COLO668 (cell line): ENCODE data around the gene ZNF695.

Experiments
- DNase-seq: peaks from one replicate; lab custom pipeline; 2025; ENCODE audit not compliant: unreplicated experiment; lab: John Stamatoyannopoulos, UW

The ZNF695 gene

DNA sequence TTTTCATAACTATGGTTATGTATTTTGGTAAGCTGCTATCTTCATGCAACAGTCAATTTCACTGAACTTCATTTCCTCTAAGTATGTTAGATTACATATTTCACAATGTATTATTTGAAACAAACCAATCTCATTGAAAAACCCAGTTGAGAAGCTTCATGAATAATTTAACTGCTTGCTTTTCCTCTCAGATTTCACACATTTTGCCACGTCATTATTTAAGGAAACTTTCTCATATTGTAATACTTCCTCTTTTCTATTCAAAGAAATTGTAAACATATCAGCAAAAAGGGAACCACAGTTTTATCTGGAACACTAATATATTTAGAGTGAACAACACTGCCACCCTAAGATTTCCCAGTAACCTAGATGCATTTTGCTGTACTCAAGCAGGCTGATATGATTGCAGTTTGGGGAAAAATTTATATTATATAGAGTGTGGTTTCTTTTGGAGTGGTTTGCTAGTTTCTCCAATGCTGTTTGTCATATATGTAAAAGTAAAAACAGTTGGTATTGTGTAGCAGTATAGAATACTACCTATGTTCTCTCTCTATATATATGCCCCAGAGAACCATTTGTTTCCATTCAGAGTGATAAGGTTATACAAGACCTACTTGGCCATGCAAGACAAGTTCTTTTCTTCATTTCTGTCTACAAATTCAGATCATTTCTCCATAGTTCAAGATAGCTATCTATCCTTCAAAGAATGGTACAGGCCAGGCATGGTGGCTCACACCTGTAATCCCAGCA lies 47.7 kb downstream of the ZNF695 start:
- DNase-seq, result no peak

DNA sequence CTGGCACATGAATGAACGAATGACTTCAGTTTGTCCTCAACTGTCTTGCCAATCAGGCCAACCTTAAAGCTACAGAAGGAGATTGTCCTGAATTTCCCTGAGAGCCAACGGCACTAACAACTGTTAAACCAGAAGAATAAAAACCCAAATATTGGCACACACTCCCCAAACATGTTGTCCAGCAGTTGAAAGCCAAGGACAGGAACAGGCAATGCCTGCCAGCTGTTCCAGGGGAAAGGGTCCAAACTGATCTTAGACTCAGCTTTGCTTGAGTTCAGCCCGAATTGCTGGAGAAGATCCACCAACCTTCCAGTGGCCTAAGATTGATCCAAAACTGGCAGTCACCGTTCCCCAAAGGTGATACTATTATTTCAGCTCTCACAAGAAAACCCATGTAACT lies 53.7 kb downstream of the ZNF695 start:
- DNase-seq, result no peak

DNA sequence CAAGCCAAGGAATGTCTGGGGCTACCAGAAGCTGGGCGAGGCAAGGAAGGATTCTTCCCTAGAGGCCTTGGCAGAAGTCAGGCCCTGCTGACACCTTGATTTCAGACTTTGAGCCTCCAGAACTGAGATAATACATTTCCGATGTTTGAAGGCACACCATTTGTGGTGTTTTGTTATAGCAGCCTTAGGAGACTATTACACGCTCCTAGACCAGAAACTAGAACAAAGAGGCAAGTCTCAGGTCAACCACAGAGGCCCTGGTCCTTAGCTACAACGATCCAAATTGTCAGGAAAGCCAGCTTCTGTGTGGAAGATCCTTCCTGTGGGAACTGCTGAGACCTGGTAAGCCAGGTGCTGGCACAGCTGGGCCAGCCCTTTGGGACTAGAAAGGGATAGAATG lies 56.4 kb downstream of the ZNF695 start:
- no peak for DNase-seq

DNA sequence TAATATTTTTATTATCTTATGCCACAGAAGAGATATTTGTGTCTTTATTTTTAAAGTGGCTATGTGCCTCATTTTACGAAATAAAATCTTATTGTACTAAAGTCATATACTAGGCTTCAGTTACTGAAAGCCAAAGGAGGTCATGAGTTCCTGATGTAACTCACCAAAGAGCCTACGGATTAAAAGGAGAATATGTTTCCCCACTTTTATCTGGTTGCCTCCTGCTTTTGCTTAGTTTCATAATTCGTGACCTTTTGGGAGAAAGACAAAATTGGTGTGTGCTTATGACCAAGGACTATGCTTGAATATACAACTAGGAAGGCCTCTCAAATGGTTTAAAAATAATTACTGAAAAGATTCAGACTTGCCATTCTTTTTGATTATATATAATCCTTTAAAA lies 57.9 kb downstream of the ZNF695 start:
- no peak for DNase-seq

DNA sequence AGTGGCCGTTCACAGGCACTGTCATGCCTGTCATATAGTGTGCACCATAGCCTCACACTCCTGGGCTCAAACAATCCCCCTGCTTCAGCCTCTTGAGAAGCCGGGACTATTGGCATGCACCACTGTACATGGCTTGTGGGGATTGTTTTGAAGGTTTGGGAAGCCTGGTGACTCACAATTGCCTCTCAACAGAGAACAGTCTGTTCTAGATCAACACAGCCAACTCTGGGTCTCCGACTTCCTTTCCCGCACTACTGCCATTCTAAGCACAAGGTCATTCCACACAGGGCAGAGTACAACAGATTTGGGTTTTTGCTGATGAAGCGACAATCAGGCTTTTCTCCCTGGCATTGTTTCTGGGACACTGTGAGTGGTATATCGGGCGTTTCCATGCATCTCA lies 60.6 kb downstream of the ZNF695 start:
- DNase-seq, result no peak

DNA sequence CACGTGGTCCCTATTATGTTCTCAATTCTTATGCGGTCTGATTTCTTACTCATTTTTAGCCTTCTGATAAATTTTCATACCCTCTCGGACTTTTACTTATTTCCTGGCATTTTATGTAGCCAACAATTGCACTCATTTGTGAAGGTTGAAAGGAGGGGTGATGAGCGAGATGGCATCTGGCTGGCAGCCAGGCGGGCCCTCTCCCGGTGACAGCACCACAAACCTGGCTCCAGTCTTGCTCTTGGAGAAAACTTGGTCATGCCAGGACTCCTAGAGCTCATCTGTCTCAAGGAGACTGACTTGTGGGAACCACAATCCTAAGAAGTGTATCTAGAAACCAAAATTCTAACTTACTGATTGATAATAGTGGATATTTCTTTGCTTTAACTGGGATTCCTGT lies 61.5 kb downstream of the ZNF695 start:
- DNase-seq, result no peak
